ENCODE measurements around the gene APOBEC3F.
"Not testable (repeated sequence)": the region's sequence is repeated elsewhere in the genome, so short reads cannot be mapped to it uniquely, and the experiment has no call there.

DNA sequence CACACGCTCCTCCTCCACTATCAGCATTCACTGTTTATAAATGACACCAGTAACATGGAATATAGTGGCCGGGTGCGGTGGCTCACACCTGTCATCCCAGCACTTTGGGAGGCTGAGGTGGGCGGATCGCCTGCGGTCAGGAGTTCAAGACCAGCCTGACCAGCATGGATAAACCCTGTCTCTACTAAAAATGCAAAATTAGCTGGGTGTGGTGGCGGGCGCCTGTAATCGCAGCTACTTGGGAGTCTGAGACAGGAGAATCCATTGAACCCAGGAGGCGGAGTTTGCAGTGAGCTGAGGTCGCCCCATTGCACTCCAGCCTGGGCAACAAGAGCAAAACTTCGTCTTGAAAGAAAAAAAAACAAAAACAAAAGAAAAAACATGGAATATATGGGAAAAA, 37.2 kb downstream of the APOBEC3F start:
- TF ChIP-seq EZH2 (optimal IDR thresholded peaks at IDR 0.05; ENCODE audit: low read depth, low read length); EZH2phosphoT487 (IDR thresholded peaks at IDR 0.05; ENCODE audit: low read length): not testable (repeated sequence)
- TF ChIP-seq, protein P1, sequence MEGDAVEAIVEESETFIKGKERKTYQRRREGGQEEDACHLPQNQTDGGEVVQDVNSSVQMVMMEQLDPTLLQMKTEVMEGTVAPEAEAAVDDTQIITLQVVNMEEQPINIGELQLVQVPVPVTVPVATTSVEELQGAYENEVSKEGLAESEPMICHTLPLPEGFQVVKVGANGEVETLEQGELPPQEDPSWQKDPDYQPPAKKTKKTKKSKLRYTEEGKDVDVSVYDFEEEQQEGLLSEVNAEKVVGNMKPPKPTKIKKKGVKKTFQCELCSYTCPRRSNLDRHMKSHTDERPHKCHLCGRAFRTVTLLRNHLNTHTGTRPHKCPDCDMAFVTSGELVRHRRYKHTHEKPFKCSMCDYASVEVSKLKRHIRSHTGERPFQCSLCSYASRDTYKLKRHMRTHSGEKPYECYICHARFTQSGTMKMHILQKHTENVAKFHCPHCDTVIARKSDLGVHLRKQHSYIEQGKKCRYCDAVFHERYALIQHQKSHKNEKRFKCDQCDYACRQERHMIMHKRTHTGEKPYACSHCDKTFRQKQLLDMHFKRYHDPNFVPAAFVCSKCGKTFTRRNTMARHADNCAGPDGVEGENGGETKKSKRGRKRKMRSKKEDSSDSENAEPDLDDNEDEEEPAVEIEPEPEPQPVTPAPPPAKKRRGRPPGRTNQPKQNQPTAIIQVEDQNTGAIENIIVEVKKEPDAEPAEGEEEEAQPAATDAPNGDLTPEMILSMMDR (IDR thresholded peaks at IDR 0.05; ENCODE audit: low read length) = not testable (repeated sequence)

All from MM.1S (cell line).